ENCODE measurements around the gene TRIM33. TPM values are rescaled to one million over a fixed set of nuclear protein-coding genes. Genes with fewer than 3 reads are reported as not detected.
"Not testable (repeated sequence)": the region's sequence is repeated elsewhere in the genome, so short reads cannot be mapped to it uniquely, and the experiment has no call there.

The TRIM33 gene
- total RNA-seq, 1 donor from 2014 or later: 61.4 TPM

DNA sequence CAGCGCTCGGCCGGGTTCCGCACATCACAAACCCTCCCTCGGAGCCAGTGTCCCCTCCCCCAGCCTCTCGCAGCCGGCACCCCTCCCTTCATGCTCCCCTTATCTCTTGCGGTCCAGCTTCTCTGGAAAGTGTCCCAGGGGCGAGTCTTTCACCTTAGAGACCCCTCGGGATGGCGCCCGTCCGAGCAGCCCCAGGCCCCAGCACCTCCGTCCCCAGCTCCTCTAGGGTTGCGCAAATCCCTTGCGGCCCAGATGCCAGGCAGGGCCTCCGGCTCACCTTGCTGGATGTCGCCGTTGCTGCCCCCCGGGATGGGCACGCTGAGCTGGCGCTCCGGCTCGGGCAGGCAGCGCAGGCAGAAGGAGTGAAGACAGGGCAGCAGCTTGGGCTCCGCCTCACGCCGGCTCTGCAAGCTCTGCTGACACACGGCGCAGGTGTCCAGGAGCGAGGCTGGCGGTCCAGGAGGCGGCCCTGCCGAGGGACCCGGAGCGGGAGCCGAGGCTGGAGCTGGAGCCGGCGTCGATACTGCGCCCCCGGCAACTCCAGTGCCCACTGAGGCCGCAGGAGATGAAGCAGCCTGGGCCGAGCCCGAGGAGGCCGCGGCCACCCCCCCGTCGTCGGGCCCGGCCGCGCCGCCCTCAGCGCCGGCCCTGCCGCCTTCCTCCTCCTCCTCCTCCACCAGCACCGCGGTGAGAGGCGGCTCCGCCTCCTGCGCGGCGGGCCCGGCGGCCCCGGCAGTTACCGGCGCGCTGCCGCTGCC is 550 bp downstream of the TRIM33 start:
- no peak for DNase-seq

DNA sequence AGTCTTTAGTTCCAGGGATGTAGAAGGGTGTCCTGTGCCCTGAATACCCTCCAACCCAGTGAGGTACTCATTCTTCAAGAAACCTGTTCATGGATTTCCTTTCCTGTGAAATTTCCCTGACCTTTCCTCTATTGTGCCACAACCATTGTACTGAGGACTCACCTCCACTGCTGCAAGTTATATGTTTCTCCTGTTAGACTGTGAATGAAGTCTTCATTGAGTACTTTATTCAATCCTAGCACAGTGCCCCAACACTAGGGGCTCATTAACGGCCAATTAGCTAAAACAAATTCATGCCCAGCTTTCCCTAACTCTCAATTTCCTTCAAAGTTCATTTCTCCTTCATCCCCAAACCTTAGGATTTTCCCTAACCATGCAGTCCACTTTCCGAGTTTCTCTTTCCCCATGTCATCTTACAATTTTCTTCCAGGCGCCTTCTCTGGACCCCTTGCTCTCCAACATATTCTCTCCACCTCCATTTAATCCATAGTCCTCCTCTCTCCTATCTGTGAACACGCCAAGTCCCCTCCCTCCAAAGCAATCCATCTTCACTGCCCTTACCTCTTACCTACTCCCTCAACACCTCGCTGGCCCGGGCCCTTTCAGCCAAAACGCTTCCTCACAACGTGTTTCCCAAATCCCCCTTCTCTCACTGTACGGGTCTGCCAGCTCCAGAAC is 1.3 kb downstream of the TRIM33 start:
- DNase-seq: no peak

DNA sequence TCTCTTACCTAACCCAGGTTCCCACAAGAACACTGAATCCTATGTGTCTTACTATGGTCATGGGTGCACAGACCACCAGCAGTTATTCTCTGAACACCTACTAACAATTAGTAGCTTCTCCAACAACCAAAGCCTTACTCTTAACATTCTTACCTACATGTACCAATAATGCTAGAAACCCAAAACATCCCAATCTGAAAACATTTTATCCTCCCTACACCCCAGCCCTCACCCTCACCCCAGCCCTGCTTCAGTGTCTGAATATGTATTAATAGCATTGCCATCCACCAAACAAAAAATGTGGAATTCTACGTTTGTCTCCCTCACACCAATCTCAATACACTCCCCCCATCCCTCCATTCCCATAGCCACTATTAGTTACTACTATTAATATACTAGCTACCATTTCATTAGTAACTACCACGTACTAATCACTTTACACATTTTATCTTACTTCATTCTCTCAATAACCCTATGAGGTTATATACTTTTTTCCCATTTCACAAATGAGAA is 2.6 kb downstream of the TRIM33 start:
- DNase-seq: no peak

DNA sequence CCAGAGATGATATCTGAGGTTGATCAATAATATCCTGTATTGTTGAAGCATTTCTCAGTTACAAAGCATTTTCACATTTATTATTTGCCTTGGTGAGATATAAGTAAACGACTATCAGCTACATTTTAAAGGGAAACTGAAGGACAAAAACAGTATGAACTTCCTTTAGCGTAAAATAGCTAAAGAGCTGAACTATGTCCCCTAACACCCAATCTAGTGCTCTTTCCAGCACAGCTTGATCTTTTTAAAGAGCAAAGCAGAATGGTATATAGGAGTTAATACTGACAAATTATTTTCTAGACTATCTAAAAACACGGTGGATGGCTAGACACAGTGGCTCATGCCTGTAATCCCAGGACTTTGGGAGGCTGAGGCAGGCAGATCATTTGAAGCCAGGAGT is 3.5 kb downstream of the TRIM33 start:
- no peak for DNase-seq

DNA sequence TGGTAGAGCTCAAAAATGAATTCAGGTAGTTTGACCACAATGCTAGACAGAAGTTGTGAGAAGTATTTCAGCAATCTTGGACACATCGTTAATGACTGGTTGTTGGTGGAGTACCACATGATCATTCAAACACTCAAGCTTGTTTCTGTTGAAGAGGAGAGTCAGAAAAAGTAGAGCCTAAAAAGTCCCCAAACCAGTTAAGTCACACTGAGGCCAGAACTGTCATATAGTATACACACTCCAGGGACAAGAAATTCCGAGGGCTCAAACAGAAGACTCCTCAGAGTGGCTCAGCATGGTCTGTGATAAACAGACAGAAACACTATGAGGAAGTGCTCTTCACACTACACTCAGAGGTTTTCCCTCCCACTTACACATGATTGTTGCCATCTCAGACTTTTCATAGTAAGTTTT is 5.8 kb downstream of the TRIM33 start:
- DNase-seq: no peak

DNA sequence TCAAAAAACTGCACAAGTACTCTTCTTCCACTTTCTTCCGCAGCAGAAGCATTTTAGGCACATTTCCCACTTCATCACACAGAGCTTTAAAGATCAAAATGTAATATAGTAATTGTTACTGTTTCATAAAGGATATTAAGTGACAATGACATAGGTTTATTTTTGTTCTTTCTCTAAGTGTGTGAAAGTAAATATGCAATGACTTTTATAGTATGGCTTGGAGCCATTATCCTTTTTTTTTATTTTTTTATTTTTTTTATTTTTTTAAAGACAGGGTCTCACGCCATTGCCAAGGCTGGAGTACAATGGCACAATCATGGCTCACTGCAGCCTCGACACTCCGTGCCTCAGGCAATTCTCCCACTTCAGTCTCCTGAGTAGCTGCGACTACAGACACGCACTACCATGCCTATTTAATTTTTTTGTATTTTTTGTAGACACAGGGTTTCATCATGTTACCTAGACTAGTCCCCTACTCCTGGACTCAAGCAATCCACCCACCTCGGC is 7.0 kb downstream of the TRIM33 start:
- no peak for DNase-seq

DNA sequence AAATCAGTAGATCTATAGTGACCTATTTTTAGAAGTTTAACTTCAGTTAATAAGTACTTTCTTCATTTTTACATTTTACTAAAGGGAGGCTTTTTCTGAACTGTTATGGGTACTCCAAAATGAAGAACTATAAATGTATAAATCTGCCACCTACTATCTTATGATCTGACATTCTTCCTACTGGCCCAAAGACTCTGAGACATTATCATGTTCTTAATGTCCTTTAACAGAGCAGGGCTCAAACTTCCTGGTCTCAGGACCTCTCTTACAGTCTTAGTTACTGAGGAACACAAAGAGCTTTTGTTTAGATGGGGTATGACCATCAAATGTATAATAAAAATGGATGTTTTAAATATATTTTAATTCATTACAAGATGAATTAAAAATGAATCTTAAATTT is 8.9 kb downstream of the TRIM33 start:
- no peak for DNase-seq

DNA sequence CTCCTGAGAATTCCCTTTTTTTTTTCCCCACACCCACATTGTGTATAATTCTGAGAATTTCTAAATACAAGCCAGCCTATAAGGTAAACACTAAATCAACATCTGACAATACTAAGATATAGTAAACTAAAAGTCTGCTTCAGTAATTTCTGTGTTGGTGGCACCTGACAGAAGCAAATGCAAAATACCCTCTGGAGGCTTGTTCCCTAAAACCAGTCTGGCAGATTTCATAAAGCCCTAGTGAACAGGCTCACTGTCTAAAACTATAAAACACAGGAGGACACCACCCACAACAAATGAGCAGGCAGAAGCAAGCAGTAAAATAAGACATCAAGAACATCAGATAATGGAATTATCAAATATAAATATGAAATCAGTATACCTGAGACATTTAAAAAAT is 11.5 kb downstream of the TRIM33 start:
- no peak for DNase-seq

DNA sequence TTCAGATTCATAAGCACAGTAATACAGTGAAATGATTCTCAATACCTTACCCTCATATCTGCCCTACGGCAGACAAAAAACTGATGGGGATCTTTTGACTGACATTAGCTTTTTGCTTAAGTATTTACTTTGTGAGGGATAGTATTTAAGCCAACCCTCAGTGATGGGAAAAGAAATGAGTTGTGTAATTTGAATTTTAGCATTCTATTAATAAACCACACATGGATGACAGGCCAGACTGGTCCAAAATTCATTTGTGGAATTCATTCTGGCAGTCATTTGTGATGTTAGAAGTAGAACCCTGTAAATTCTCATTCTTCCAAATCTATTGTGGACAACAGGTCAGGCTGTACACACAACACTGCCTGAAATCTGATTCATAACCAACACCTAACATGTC is 14.9 kb downstream of the TRIM33 start:
- DNase-seq: no peak

DNA sequence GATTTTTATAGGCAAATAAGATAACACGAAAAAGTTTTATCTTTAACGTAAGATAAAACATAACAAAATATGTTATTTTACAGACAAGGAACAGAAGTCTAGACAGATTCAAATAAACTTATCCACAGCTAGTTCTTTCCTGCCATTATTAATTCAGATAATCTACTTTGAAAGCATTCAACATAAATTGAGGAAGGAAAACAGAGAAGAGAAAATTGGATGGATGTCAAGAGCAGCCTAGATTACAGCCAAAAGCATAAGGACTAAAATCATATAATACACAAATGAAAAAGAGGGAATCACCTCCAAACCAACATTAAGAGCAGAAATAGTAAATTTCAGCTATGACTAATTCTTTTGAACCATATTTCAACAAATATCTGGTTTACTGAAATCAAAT is 15.5 kb downstream of the TRIM33 start:
- no peak for DNase-seq

DNA sequence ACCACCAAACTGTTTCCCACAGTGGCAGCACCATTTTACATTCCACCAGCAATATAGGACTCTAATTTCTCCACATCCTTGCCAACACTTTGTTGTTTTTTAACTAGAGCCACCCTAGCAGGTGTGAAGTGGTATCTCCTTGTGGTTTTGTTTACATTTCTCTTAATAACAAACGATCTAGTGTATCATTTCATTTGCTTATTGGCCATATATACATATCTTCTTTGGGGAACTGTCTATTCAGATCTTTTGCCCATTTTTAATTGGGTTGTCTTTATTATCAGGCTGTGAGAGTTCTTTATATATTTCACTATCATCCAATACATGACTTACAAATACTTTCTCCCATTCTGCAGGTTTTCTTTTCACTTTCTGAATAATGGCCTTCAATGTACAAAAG is 18.0 kb downstream of the TRIM33 start:
- no peak for DNase-seq

DNA sequence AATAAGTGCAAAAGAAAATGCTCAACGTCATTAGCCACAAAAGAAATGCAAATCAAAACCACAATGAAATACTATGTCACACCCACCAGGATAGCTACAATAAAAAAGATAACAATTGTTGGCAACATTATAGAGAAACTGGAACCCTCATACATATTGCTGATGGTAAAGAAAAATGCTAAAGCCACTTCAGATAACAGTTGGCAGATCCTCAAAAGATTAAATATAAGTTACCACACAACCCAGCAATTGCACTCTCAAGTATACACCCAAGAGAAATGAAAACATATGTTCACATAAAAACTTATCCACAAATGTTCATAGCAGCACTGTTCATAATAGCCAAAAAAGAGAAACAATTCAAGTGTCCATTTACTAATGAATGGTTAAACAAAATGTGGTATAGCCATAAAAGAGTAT is 20.7 kb downstream of the TRIM33 start:
- DNase-seq: no peak

DNA sequence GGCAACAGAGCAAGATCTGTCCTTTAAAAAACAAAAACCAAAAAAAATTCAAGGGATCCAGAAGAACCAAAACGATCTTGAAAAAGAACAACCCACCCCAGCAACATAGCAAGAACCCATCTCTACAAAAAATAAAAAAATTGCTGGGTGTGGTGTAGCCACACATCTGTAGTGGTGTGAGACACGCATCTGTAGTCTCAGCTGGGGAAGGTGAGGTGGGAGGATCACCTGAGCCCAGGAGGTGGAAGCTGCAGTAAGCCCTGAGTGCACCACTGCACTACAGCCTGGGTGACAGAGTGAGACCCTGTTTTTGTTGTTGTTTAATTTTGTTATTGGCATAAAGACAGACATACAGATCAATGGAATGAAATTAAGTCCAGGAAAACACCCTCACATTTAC is 22.3 kb downstream of the TRIM33 start:
- no peak for DNase-seq

DNA sequence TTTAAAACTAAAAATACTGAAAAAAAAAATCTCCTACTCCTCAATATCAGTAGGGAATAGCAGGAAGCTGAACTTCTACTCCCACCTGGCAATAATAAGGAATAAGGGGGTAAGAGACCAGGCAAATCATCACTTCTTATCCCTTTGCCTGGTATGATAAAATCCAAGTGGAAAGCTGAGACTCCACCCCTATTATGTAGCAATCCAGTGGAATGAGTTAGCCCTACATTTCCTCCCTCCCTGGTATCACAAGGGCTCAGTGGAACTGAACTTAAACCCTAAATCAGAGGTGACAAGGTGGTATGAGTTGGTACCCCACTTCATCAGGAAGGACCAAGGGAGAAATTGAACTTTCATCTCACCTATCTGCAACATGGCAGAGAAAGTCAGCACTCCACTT is 25.7 kb downstream of the TRIM33 start:
- DNase-seq: no peak

DNA sequence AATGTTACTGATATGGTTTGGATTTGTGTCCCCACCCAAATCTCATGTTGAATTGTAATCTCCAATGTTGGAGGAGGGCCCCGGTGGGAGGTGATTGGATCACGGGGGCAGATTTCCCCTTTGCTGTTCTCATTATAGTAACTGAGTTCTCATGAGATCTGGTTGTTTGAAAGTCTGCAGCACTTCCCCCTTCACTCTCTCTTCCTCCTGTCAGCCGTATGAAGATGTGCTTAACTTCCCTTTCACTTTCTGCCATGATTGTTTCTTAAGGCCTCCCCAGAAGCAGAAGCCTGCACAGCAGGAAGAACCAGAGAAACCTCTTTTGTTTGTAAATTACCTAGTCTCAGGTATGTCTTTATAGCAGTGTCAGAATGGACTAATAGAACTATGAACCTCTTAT is 28.4 kb downstream of the TRIM33 start:
- no peak for DNase-seq

DNA sequence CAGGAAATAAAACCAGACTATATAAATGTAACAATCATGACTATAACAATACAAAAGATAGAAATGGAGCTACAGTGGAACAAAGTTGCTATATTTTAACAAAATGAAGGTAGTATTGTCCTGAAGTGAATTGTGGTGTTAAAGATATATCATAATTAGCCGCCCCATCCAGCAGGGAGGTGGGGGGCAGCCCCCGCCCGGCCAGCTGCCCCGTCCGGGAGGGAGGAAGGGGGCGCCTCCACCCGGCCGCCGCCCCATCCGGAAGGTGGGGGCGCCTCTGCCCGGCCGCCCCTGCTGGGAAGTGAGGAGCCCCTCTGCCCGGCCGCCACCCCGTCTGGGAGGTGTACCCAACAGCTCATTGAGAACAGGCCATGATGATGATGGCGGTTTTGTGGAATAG is 31.4 kb downstream of the TRIM33 start:
- not testable (repeated sequence) for DNase-seq

DNA sequence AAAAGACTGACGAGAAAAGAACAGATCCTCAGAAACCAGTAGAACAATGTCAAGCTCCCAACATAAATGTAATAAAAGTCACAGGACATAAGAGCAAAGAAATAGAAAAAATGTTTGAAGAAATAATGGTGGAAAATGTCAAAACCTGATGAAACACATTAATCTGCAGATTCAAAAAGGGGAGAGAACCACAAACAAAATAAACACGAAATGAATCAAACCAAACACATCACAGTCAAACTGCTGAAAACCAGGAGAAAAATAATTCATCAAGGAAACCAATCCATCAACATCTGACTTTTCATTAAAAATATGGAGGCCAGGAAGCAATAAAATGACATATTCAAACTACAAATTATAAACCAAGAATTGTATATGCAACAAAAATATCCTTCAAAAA is 31.9 kb downstream of the TRIM33 start:
- no peak for DNase-seq

DNA sequence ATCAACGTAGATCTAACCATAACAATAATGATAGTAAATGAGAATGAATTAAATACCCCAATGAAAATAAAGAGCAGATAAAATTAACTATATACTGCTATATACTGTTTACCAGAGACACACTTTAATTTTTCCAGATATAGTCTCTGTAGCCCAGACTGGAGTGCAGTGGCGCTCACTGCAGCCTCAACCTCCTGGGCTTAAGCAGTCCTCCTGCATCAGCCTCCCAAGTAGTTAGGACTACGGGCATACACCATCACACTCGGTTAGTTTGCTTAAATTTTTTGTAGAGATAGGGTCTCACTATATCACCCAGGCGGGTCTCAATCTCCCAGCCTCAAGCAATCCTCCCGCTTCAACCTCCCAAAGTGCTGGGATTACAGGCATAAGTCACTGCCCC is 37.2 kb downstream of the TRIM33 start:
- no peak for DNase-seq

DNA sequence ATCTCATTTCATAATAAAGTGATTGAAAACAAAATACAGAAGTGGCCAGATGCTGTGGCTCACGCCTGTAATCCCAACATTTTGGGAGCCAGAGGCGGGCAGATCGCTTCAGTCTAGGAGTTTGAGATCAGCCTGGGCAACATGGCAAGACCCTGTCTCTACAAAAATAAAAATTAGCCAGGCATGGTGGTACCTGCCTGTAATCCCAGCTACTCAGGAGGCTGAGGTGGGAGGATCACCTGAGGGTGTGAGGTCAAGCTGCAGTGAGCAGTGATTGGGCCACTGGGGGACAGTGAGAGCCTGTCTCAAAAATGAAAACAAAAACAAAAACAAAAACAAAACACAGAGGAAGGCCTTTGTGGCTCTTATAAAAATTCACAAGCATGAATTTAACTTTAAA is 38.6 kb downstream of the TRIM33 start:
- DNase-seq: no peak

DNA sequence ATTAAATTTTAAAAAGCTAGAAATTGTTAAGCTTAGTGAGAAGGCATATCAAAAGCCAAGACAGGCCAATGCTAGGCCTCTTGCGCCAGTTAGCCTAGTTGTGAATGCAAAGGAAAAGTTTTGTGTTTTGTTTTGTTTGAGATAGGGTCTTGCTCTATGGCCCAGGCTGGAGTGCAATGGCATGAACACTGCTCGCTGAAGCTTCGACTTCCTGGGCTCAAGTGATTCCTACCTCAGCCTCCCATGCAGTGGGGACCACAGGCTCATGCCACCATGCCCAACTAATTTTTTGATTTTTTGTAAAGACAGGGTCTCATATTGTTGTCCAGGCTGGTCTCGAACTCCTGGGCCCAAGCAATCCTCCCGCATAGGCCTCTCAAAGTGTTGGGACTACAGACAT is 40.3 kb downstream of the TRIM33 start:
- DNase-seq: no peak

DNA sequence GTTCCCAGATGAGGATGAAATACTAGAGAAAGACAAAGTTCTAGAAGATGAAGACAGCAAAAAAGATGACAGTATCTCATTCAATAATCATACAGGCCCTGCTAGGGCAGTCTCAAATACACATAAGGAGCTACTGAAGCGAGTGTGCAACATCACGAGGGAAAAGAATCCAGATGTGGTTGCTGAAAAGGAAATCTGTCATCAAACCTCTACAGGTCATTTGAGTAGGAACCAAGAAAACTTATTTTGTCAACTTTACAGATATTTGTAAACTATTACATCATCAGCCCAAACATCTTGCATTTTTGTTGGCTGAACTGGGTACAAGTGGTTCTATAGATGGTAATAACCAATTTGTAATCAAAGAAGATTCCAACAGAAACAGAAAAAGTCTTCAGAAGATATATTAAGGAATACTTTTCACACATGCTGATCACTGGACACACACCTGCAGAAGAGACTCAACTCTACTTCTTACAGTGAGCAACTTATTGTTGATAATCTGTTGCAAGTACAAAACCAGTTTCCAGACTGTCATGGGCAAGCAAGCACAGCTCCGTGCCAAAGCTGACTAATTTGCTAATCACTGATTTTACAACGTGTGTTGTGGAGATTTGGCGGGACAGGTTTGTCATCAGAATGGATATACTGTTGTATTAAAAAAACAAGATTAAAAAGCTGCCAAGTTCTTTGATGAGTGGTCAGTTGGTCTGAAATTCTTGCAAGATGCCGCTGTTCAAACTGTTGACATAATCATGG is 42.1 kb downstream of the TRIM33 start:
- no peak for DNase-seq

DNA sequence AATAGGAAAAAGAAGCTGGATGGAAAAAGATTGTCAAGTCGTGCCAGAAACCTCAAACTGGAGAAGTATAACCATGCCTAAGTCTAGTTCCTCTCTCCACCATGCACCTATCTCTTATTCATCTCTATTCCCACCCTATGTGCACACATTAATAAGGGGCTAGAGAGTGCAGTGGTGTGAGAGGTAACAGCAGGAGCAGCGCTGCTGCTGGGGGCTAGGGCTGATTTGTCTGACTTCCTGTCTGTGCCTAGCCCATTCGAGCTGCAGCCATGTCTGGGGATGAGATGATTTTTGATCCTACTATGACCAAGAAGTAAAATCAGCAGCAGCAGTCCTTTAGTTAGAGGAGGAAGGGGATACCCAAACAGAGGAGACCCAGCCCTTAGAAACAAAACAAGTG is 43.0 kb downstream of the TRIM33 start:
- no peak for DNase-seq

DNA sequence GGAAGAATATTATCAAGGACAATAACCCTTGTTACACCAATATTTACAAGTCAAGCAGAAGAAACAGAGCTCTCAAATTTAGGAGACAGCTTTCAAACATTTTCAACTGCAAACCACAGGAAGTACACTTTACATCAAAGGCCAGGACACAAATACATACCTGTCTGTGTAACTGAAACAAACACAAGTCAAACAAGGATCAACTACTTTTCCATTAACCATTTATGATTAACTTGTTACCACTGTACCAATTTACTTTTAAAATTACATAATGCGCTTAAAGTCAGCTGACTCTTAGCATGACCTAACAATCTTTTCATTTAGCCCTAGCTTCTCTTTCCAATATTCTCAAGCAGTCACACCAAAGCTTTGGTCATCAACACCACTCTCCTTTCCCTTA is 43.5 kb downstream of the TRIM33 start:
- DNase-seq: no peak
